ENCODE data around the gene ZSWIM6. TPM values are rescaled to one million over a fixed set of nuclear protein-coding genes. Genes with fewer than 3 reads are reported as not detected.

Gene ZSWIM6
- total RNA-seq, 1 donor from 2014 or later: 40.1 TPM

DNA sequence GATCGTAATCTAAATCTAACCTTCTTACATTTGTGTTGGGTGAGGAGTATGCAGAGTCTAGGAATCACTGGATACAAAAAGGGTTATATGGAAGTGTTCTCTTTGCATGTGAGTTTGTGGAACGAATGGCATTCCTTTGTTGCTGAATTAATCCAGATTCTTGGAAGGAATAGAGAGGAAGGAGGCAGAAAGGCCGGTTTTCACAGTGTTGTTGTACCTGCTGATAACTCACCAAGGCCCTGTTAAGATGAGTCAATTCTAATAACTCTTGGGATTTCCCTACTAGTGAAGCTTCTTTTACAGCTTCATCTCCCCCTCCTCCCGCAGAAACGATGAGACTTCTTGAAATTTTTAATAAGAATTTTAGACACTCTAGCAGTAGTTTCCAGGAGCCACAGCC lies 84.0 kb downstream of the ZSWIM6 start:
- no peaks in the 10 kb centered on the region for H3K27me3 Mint-ChIP-seq (ENCODE audit: low read depth, unreplicated experiment)
- H3K36me3 ChIP-seq (ENCODE audit: insufficient read depth, low read length): no peaks in the 10 kb centered on the region
- H3K9me3 Mint-ChIP-seq (ENCODE audit: unreplicated experiment): peaks cover 2% of the 10 kb centered on the region
- H3K27ac Mint-ChIP-seq (ENCODE audit: unreplicated experiment): peak overlapping the region; percentile 2
- H3K4me1 ChIP-seq (ENCODE audit: insufficient read depth, low read length): peaks cover 15% of the 10 kb centered on the region
- H3K4me2 ChIP-seq (ENCODE audit: low read length): peak overlapping the region; percentile 45
- no peak overlapping the region for H3K9ac ChIP-seq (ENCODE audit: low read length)
- H3K4me3 ChIP-seq (ENCODE audit: insufficient read depth, low read depth, low read length): no peak overlapping the region
- H4K20me1 ChIP-seq (ENCODE audit: insufficient read depth, low read length): peaks cover 67% of the 10 kb centered on the region
- H3K4me3 Mint-ChIP-seq (ENCODE audit: unreplicated experiment): no peak overlapping the region
- no peaks in the 10 kb centered on the region for H3K9me3 ChIP-seq (ENCODE audit: insufficient read depth, low read depth, low read length)
- peaks cover 92% of the 10 kb centered on the region for H3K79me2 ChIP-seq (ENCODE audit: insufficient read depth, low read length)
- DNase-seq (ENCODE audit: low read depth) (peak; percentile 61), FAIRE-seq (no peak)
- peak overlapping the region; percentile 42 for H3K27ac ChIP-seq (ENCODE audit: low read depth, low read length)
- no peaks in the 10 kb centered on the region for H3K27me3 ChIP-seq (ENCODE audit: insufficient read depth, low read length)
- H3K4me1 Mint-ChIP-seq (ENCODE audit: low read depth, unreplicated experiment): peaks cover 54% of the 10 kb centered on the region
- TF ChIP-seq, protein P1, sequence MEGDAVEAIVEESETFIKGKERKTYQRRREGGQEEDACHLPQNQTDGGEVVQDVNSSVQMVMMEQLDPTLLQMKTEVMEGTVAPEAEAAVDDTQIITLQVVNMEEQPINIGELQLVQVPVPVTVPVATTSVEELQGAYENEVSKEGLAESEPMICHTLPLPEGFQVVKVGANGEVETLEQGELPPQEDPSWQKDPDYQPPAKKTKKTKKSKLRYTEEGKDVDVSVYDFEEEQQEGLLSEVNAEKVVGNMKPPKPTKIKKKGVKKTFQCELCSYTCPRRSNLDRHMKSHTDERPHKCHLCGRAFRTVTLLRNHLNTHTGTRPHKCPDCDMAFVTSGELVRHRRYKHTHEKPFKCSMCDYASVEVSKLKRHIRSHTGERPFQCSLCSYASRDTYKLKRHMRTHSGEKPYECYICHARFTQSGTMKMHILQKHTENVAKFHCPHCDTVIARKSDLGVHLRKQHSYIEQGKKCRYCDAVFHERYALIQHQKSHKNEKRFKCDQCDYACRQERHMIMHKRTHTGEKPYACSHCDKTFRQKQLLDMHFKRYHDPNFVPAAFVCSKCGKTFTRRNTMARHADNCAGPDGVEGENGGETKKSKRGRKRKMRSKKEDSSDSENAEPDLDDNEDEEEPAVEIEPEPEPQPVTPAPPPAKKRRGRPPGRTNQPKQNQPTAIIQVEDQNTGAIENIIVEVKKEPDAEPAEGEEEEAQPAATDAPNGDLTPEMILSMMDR (IDR thresholded peaks at IDR 0.05; ENCODE audit: insufficient read depth, low read depth, low read length): no peak
- no peak for TF ChIP-seq EZH2 (IDR thresholded peaks at IDR 0.05; ENCODE audit: insufficient read depth, low read length)
- H3K36me3 Mint-ChIP-seq (ENCODE audit: low read depth, unreplicated experiment): no peaks in the 10 kb centered on the region
- H2AFZ ChIP-seq (ENCODE audit: low read depth, low read length): no peak overlapping the region

- H3K4me3 ChIP-seq (ENCODE audit: insufficient read depth, low read depth, low read length): no peak overlapping the region
- H3K27me3 ChIP-seq (ENCODE audit: insufficient read depth, low read length): no peaks in the 10 kb centered on the region
- no peaks in the 10 kb centered on the region for H3K9me3 ChIP-seq (ENCODE audit: insufficient read depth, low read depth, low read length)
- H3K4me2 ChIP-seq (ENCODE audit: low read length): peak overlapping the region; percentile 45
- no peaks in the 10 kb centered on the region for H3K36me3 ChIP-seq (ENCODE audit: insufficient read depth, low read length)
- peak overlapping the region; percentile 2 for H3K27ac Mint-ChIP-seq (ENCODE audit: unreplicated experiment)
- peak overlapping the region; percentile 32 for H3K27ac ChIP-seq (ENCODE audit: low read depth, low read length)
- H3K9ac ChIP-seq (ENCODE audit: low read length): no peak overlapping the region
- H3K4me1 Mint-ChIP-seq (ENCODE audit: low read depth, unreplicated experiment): peaks cover 50% of the 10 kb centered on the region
- no peaks in the 10 kb centered on the region for H3K36me3 Mint-ChIP-seq (ENCODE audit: low read depth, unreplicated experiment)
- H3K9me3 Mint-ChIP-seq (ENCODE audit: unreplicated experiment): peaks cover 2% of the 10 kb centered on the region
- no peak overlapping the region for H2AFZ ChIP-seq (ENCODE audit: low read depth, low read length)
- FAIRE-seq (no peak), DNase-seq (ENCODE audit: low read depth) (no peak)
- peaks cover 13% of the 10 kb centered on the region for H3K4me1 ChIP-seq (ENCODE audit: insufficient read depth, low read length)
- peaks cover 92% of the 10 kb centered on the region for H3K79me2 ChIP-seq (ENCODE audit: insufficient read depth, low read length)
- TF ChIP-seq, protein P1 (IDR thresholded peaks at IDR 0.05; ENCODE audit: insufficient read depth, low read depth, low read length): no peak
- TF ChIP-seq EZH2 (IDR thresholded peaks at IDR 0.05; ENCODE audit: insufficient read depth, low read length): no peak
- no peak overlapping the region for H3K4me3 Mint-ChIP-seq (ENCODE audit: unreplicated experiment)
- no peaks in the 10 kb centered on the region for H3K27me3 Mint-ChIP-seq (ENCODE audit: low read depth, unreplicated experiment)
- H4K20me1 ChIP-seq (ENCODE audit: insufficient read depth, low read length): peaks cover 71% of the 10 kb centered on the region
Measured at GRCh38 chr5:61416420-61416819, 84.4 kb downstream of the ZSWIM6 start.

DNA sequence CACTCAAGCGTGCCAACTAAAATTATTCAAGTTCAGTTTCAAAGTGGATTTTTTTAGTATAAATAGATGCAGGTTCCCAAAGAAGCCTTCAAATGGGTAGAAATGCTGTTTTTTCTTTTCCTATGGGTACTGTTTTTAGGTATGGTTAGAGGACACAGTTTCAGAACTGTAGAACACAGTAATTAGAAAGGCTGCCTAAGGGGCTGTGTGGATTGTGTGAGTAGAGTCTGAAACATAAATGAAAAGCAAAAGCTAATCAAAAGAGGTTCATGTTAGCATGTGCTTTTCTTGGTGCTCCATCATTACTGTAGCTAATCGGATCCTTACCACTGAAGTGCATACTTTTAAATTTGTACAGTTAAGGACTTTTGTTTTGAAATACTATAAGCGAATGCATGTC lies 85.3 kb downstream of the ZSWIM6 start:
- Histone ChIP-seq H3K4me1 (ENCODE audit: insufficient read depth, low read length) (peaks cover 13% of the 10 kb centered on the region), H3K9me3 (ENCODE audit: insufficient read depth, low read depth, low read length) (no peaks in the 10 kb centered on the region), H2AFZ (ENCODE audit: low read depth, low read length) (no peak overlapping the region), H3K36me3 (ENCODE audit: insufficient read depth, low read length) (no peaks in the 10 kb centered on the region), H4K20me1 (ENCODE audit: insufficient read depth, low read length) (peaks cover 76% of the 10 kb centered on the region), H3K27ac (ENCODE audit: low read depth, low read length) (no peak overlapping the region), H3K4me2 (ENCODE audit: low read length) (no peak overlapping the region), H3K4me3 (ENCODE audit: insufficient read depth, low read depth, low read length) (no peak overlapping the region), H3K79me2 (ENCODE audit: insufficient read depth, low read length) (peaks cover 92% of the 10 kb centered on the region), H3K27me3 (ENCODE audit: insufficient read depth, low read length) (no peaks in the 10 kb centered on the region), H3K9ac (ENCODE audit: low read length) (no peak overlapping the region)
- Mint-ChIP-seq H3K27ac (ENCODE audit: unreplicated experiment) (no peak overlapping the region), H3K4me1 (ENCODE audit: low read depth, unreplicated experiment) (peaks cover 44% of the 10 kb centered on the region), H3K27me3 (ENCODE audit: low read depth, unreplicated experiment) (no peaks in the 10 kb centered on the region), H3K9me3 (ENCODE audit: unreplicated experiment) (peaks cover 2% of the 10 kb centered on the region), H3K36me3 (ENCODE audit: low read depth, unreplicated experiment) (peaks cover under 1% of the 10 kb centered on the region), H3K4me3 (ENCODE audit: unreplicated experiment) (no peak overlapping the region)
- FAIRE-seq (no peak), DNase-seq (ENCODE audit: low read depth) (no peak)
- TF ChIP-seq EZH2 (IDR thresholded peaks at IDR 0.05; ENCODE audit: insufficient read depth, low read length): no peak
- TF ChIP-seq, protein P1 (IDR thresholded peaks at IDR 0.05; ENCODE audit: insufficient read depth, low read depth, low read length): no peak
